ENCODE results near the gene CCNJL.
"Not testable (repeated sequence)": the region's sequence is repeated elsewhere in the genome, so short reads cannot be mapped to it uniquely, and the experiment has no call there.

The CCNJL gene

GRCh38 chr5:160312134-160312959, at the start of gene CCNJL:
TSS of gene CCNJL (minus strand) at chr5:160312564. CDS start at chr5:160311923, 641 bp downstream.
- no peak for DNase-seq

GRCh38 chr5:160361624-160362228, 49.4 kb upstream of the CCNJL start:
- DNase-seq = no peak

- DNase-seq = no peak
Observed at GRCh38 chr5:160360310-160360709, 47.9 kb upstream of the CCNJL start.

- no peak for DNase-seq
Observed at GRCh38 chr5:160359816-160360215, 47.5 kb upstream of the CCNJL start.

GRCh38 chr5:160359242-160359641, 46.9 kb upstream of the CCNJL start:
- DNase-seq = no peak

- no peak for DNase-seq
Observed at GRCh38 chr5:160357861-160358411, 45.6 kb upstream of the CCNJL start.

- no peak for DNase-seq
Observed at GRCh38 chr5:160357394-160357793, 45.0 kb upstream of the CCNJL start.

GRCh38 chr5:160356550-160357347, 44.4 kb upstream of the CCNJL start:
- DNase-seq = no peak

- DNase-seq = no peak
Observed at GRCh38 chr5:160354666-160355065, 42.3 kb upstream of the CCNJL start.

- no peak for DNase-seq
Observed at GRCh38 chr5:160353379-160353778, 41.0 kb upstream of the CCNJL start.

GRCh38 chr5:160352308-160352707, 39.9 kb upstream of the CCNJL start:
- DNase-seq = no peak

GRCh38 chr5:160349935-160350303, 37.6 kb upstream of the CCNJL start:
- DNase-seq = no peak

- no peak for DNase-seq
Observed at GRCh38 chr5:160349249-160349934, 37.0 kb upstream of the CCNJL start.

- DNase-seq = no peak
Observed at GRCh38 chr5:160348080-160348479, 35.7 kb upstream of the CCNJL start.

GRCh38 chr5:160347448-160347847, 35.1 kb upstream of the CCNJL start:
- no peak for DNase-seq

GRCh38 chr5:160342413-160342941, 30.1 kb upstream of the CCNJL start:
- no peak for DNase-seq

GRCh38 chr5:160341309-160341870, 29.0 kb upstream of the CCNJL start:
- no peak for DNase-seq

GRCh38 chr5:160340513-160340912, 28.1 kb upstream of the CCNJL start:
- DNase-seq = not testable (repeated sequence)

GRCh38 chr5:160339406-160340130, 27.2 kb upstream of the CCNJL start:
- no peak for DNase-seq

GRCh38 chr5:160334716-160335115, 22.4 kb upstream of the CCNJL start:
- not testable (repeated sequence) for DNase-seq

GRCh38 chr5:160333721-160334120, 21.4 kb upstream of the CCNJL start:
- no peak for DNase-seq

All from activated effector memory CD4-positive, alpha-beta T cell treated with Interleukin-2 at 50 U/mL for 16 hours (primary cell).